A673 (cell line): ENCODE results near the gene FAM3C. TPM values are rescaled to one million over a fixed set of nuclear protein-coding genes. Genes with fewer than 3 reads are reported as not detected.

Source experiments
- BruUV-seq: library from RNA; stranded (reverse); fragments of 400-500 nt; replicated peaks from 2 replicates; lab custom pipeline; 2021; lab: Mats Ljungman, UMichigan
- CTCF ChIA-PET: fragments of 300-600 bp; sonication (Branson Sonifier 250); formaldehyde crosslinking; loops from one replicate; lab custom pipeline; 2022; ENCODE audit warnings: antibody characterized with exemption; lab: Charles Lee
- POLR2A ChIA-PET: fragments of 300-600 bp; sonication (Branson Sonifier 250); formaldehyde crosslinking; loops from one replicate; lab custom pipeline; 2022; ENCODE audit warnings: antibody characterized with exemption; ENCODE audit not compliant: low non-redundant PET; lab: Charles Lee
- DNase-seq: peaks from one replicate; pipeline ENCODE4 v3.0.0-alpha.2; 2015; ENCODE audit warnings: low spot score
- H3K27ac ChIP-seq: fragments of 200-600 bp; sonication (generic); 2 replicates; pipeline ENCODE4 v1.5.1; 2016; ENCODE audit warnings: mixed run types, low read depth, mild to moderate bottlenecking, mixed read lengths, antibody characterized with exemption, low read length; ENCODE audit not compliant: poor library complexity, severe bottlenecking
- H3K27me3 ChIP-seq: fragments of 200-600 bp; sonication (generic); replicated peaks from 2 replicates; pipeline ENCODE4 v1.6.1; 2017; ENCODE audit warnings: mixed run types, low read depth, mild to moderate bottlenecking, mixed read lengths, antibody characterized with exemption, low read length; ENCODE audit not compliant: insufficient read depth, poor library complexity
- H3K36me3 ChIP-seq: fragments of 200-600 bp; sonication (generic); 2 replicates; pipeline ENCODE4 v1.6.1; 2016; ENCODE audit warnings: mixed run types, mild to moderate bottlenecking, mixed read lengths, antibody characterized with exemption, low read length; ENCODE audit not compliant: insufficient read depth, poor library complexity, severe bottlenecking
- H3K4me1 ChIP-seq: fragments of 200-600 bp; sonication (generic); 2 replicates; pipeline ENCODE4 v1.6.1; 2017; ENCODE audit warnings: mixed run types, mild to moderate bottlenecking, mixed read lengths, antibody characterized with exemption, low read length; ENCODE audit not compliant: insufficient read depth, poor library complexity, severe bottlenecking
- H3K4me3 ChIP-seq: fragments of 200-600 bp; sonication (generic); 2 replicates; pipeline ENCODE4 v1.5.1; 2016; ENCODE audit warnings: low read depth, mixed run types, mild to moderate bottlenecking, mixed read lengths, low read length; ENCODE audit not compliant: poor library complexity, severe bottlenecking
- H3K9me3 ChIP-seq: fragments of 200-600 bp; sonication (generic); 2 replicates; pipeline ENCODE4 v1.6.1; 2016; ENCODE audit warnings: mixed run types, low read depth, mild to moderate bottlenecking, mixed read lengths, antibody characterized with exemption, low read length; ENCODE audit not compliant: poor library complexity, severe bottlenecking
- EZH2 ChIP-seq: fragments of 200-600 bp; sonication (generic); IDR thresholded peaks from 2 replicates; pipeline ENCODE4 v1.6.1; 2017; ENCODE audit warnings: borderline replicate concordance, low read depth, mild to moderate bottlenecking, mixed read lengths, antibody characterized with exemption, low read length; ENCODE audit not compliant: poor library complexity, severe bottlenecking
- intact Hi-C: fragments of 100-400 bp; cut with micrococcal nuclease; formaldehyde crosslinking; loops from one replicate; pipeline ENCODE4 v1.10.0; 2022; ENCODE audit not compliant: unreplicated experiment
- total RNA-seq: library from RNA; stranded (reverse); gene quantifications from 2 replicates; pipeline ENCODE4 v1.2.3, GENCODE V29; 2021
- TF ChIP-seq, protein P1 (sequence below): fragments of 300-800, 200-600 bp; sonication (generic); conservative IDR thresholded peaks from 2 replicates; pipeline ENCODE4 v1.5.1; 2017; ENCODE audit warnings: low read depth, mild to moderate bottlenecking, antibody characterized with exemption, low read length, moderate library complexity, mixed read lengths

The FAM3C gene
- total RNA-seq, 1 experiment from 2014 or later = 33.0 TPM

GRCh38 chr7:121342631-121343030 is 53.5 kb downstream of the FAM3C start:
- no peak overlapping the region for H3K27ac ChIP-seq
- peaks cover 9% of the 10 kb centered on the region for H3K4me1 ChIP-seq
- no peaks in the 10 kb centered on the region for H3K27me3 ChIP-seq
- ChIA-PET CTCF (interaction anchor here (0.6 kb wide), 1 partner anchor 12 kb away, joined by 4 read pairs; no protein-coding TSS in a partner anchor), POLR2A (no interaction called here)
- no peaks in the 10 kb centered on the region for H3K9me3 ChIP-seq
- no TSS peak for BruUV-seq
- intact Hi-C loops = no loop called here
- H3K36me3 ChIP-seq = no peaks in the 10 kb centered on the region
- no peak for DNase-seq
- TF ChIP-seq EZH2 = no peak
- TF ChIP-seq, protein P1, sequence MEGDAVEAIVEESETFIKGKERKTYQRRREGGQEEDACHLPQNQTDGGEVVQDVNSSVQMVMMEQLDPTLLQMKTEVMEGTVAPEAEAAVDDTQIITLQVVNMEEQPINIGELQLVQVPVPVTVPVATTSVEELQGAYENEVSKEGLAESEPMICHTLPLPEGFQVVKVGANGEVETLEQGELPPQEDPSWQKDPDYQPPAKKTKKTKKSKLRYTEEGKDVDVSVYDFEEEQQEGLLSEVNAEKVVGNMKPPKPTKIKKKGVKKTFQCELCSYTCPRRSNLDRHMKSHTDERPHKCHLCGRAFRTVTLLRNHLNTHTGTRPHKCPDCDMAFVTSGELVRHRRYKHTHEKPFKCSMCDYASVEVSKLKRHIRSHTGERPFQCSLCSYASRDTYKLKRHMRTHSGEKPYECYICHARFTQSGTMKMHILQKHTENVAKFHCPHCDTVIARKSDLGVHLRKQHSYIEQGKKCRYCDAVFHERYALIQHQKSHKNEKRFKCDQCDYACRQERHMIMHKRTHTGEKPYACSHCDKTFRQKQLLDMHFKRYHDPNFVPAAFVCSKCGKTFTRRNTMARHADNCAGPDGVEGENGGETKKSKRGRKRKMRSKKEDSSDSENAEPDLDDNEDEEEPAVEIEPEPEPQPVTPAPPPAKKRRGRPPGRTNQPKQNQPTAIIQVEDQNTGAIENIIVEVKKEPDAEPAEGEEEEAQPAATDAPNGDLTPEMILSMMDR = no peak
- no peak overlapping the region for H3K4me3 ChIP-seq

DNA sequence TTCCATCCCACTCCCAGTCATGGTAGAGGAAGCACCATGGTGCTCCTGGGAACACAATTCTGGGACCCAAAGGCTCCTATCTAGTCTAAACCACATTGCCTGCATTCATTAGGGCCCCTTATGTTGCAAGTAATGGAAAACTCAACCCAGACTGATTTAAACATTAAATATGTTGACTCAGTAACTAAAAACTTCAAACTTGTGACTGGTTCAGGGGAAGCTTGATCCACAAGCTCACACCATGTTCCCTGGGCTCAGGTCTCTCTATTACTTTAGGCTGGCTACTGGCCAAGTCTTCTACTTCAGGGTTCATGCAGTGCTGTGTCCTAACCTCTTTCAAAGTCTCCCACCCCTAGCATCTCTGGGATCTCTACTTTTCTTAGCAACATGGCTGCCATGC is 54.2 kb downstream of the FAM3C start:
- intact Hi-C loops = no loop called here
- DNase-seq = no peak

GRCh38 chr7:121339082-121339481 is 57.0 kb downstream of the FAM3C start:
- no peaks in the 10 kb centered on the region for H3K9me3 ChIP-seq
- DNase-seq = no peak
- H3K27me3 ChIP-seq = peaks cover 26% of the 10 kb centered on the region
- H3K4me3 ChIP-seq = no peak overlapping the region
- H3K4me1 ChIP-seq = peaks cover 9% of the 10 kb centered on the region
- intact Hi-C loops = loop anchor here (5.0 to 10.0 kb wide), 3 partner anchors 207 to 544 kb away; partner anchors contain the start of gene CPED1
- POLR2A ChIA-PET = no interaction called here
- no peak for TF ChIP-seq EZH2
- TF ChIP-seq, protein P1 = no peak
- CTCF ChIA-PET = no interaction called here
- BruUV-seq = no TSS peak
- no peak overlapping the region for H3K27ac ChIP-seq
- H3K36me3 ChIP-seq = no peaks in the 10 kb centered on the region

More for the DNA sequence above, 54.2 kb downstream of the FAM3C start:
- Histone ChIP-seq H3K36me3 (no peaks in the 10 kb centered on the region), H3K4me3 (no peak overlapping the region), H3K27me3 (no peaks in the 10 kb centered on the region), H3K9me3 (no peaks in the 10 kb centered on the region), H3K4me1 (peaks cover 9% of the 10 kb centered on the region), H3K27ac (no peak overlapping the region)
- no peak for TF ChIP-seq EZH2
- TF ChIP-seq, protein P1 = no peak
- CTCF ChIA-PET = no interaction called here
- BruUV-seq = no TSS peak
- POLR2A ChIA-PET = no interaction called here
